Measurements from ENCODE around the gene LPP. TPM values are rescaled to one million over a fixed set of nuclear protein-coding genes. Genes with fewer than 3 reads are reported as not detected.

LPP gene
- total RNA-seq, 1 donor from 2014 or later: 97.4 TPM

DNA sequence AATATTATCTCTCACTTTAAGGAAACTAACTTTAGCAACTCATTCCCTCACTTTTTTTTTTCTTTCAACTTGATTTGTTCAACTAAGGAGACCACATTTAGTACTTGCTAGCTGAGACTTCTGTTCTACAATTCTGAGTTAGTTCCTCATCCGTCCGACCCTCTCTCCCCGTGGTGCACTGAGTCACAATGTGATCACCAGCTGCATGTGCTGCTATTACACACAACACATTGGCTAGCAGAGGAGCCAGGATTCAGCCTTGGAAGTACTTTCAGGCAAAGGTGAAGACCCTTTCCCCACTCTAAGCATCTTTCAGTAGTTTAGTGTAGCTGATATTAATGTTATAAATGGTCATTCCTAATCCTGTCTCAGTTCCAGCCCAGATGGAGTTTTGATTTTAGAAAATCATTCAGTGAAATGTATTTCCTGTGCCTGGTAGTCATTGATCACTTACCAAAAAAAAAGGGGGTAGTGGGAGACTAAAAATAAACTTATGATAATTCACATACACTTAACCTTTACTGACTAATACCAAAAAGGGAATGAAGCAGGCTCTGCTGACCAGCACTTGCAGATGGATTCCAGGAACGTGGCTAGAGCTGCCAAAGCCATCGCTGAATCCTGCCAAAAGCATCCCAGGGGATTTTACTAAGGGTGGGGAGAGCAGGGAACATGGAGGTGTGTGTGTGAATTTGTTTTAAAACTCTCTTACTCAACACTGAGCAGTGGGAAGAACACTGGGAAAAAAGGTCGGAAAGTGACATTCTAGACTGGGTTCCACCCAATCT, 424.8 kb downstream of the LPP start:
- H3K4me1 ChIP-seq: peaks cover 56% of the 10 kb centered on the region
- H3K9me3 ChIP-seq (replicated peaks): no peaks in the 10 kb centered on the region
- intact Hi-C loops (cut with micrococcal nuclease): no loop called here
- H3K27me3 ChIP-seq (ENCODE audit: low read depth): no peaks in the 10 kb centered on the region
- no peaks in the 10 kb centered on the region for H3K36me3 ChIP-seq
- peak overlapping the region; percentile 76 for H3K27ac ChIP-seq (replicated peaks)
- TF ChIP-seq, protein P1, sequence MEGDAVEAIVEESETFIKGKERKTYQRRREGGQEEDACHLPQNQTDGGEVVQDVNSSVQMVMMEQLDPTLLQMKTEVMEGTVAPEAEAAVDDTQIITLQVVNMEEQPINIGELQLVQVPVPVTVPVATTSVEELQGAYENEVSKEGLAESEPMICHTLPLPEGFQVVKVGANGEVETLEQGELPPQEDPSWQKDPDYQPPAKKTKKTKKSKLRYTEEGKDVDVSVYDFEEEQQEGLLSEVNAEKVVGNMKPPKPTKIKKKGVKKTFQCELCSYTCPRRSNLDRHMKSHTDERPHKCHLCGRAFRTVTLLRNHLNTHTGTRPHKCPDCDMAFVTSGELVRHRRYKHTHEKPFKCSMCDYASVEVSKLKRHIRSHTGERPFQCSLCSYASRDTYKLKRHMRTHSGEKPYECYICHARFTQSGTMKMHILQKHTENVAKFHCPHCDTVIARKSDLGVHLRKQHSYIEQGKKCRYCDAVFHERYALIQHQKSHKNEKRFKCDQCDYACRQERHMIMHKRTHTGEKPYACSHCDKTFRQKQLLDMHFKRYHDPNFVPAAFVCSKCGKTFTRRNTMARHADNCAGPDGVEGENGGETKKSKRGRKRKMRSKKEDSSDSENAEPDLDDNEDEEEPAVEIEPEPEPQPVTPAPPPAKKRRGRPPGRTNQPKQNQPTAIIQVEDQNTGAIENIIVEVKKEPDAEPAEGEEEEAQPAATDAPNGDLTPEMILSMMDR (IDR thresholded peaks at IDR 0.05; ENCODE audit: borderline replicate concordance): no peak
- no peak overlapping the region for H3K4me3 ChIP-seq
- peak; percentile 62 for DNase-seq

DNA sequence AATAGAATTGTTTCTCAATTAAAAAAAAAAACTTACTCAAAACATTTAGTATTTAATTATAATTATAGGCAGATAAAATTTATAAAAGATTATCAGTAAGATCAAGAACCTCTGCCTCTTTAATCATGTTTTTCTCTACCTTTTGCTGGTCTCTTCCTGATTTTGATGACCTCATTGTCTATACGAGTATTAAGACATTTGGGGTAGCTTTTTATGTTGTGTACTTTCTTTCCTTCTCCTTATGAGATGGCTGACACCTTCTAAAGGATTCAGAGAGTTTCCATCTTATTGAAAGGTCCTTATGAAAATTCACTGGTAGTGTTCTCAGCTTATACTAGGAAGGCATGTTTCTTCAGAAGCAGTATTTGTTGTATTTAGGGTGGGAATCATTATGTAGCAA, 426.3 kb downstream of the LPP start:
- Histone ChIP-seq H3K27me3 (ENCODE audit: low read depth) (no peaks in the 10 kb centered on the region), H3K27ac (replicated peaks) (peak overlapping the region; percentile 76), H3K9me3 (replicated peaks) (no peaks in the 10 kb centered on the region), H3K4me3 (no peak overlapping the region), H3K4me1 (peaks cover 52% of the 10 kb centered on the region), H3K36me3 (no peaks in the 10 kb centered on the region)
- intact Hi-C loops (cut with micrococcal nuclease): no loop called here
- TF ChIP-seq, protein P1 (IDR thresholded peaks at IDR 0.05; ENCODE audit: borderline replicate concordance): no peak
- DNase-seq: no peak

DNA sequence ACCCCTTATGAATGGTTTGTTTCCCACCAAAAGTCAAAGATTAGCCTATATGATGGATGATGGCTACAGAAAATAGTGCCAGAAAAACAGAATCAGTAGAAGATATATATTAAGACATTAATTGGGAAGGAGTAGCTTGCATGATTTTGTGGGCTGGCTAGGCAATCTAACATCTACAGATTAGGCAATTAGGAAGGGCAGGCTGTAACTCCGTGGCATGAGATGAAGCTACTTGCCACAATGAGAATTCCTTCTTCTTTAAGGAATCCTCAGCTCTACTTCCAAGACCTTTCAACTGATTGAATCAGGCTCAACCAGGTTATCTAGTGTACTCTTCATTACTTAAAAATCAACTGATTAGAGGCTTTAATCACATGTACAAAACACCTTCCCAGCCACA, 426.7 kb downstream of the LPP start:
- Histone ChIP-seq H3K27me3 (ENCODE audit: low read depth) (no peaks in the 10 kb centered on the region), H3K9me3 (replicated peaks) (no peaks in the 10 kb centered on the region), H3K27ac (replicated peaks) (no peak overlapping the region), H3K36me3 (no peaks in the 10 kb centered on the region), H3K4me1 (peaks cover 56% of the 10 kb centered on the region), H3K4me3 (no peak overlapping the region)
- no peak for DNase-seq
- TF ChIP-seq, protein P1 (IDR thresholded peaks at IDR 0.05; ENCODE audit: borderline replicate concordance): no peak
- intact Hi-C loops (cut with micrococcal nuclease): no loop called here

DNA sequence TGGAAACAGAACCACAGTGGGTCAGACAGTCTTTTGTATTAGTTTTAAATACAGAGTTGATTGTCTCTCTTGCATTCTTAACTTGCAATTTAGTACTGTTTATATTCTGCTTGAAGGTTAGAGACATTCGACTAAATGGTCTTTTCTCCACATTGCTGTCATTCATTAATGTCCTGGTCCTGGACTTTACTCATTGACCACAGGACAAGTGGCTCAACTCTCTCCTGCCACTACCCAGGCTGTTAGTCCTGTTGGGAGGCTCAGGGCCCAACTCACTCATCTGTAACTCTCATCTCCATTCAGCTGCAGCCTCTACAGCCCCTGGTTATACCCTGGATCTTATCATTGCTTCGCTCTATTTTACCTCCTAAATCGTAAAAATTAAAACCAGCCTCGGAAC, 427.4 kb downstream of the LPP start:
- Histone ChIP-seq H3K4me1 (peaks cover 57% of the 10 kb centered on the region), H3K27me3 (ENCODE audit: low read depth) (no peaks in the 10 kb centered on the region), H3K36me3 (no peaks in the 10 kb centered on the region), H3K27ac (replicated peaks) (no peak overlapping the region), H3K9me3 (replicated peaks) (no peaks in the 10 kb centered on the region), H3K4me3 (no peak overlapping the region)
- TF ChIP-seq, protein P1 (IDR thresholded peaks at IDR 0.05; ENCODE audit: borderline replicate concordance): no peak
- intact Hi-C loops (cut with micrococcal nuclease): no loop called here
- no peak for DNase-seq

DNA sequence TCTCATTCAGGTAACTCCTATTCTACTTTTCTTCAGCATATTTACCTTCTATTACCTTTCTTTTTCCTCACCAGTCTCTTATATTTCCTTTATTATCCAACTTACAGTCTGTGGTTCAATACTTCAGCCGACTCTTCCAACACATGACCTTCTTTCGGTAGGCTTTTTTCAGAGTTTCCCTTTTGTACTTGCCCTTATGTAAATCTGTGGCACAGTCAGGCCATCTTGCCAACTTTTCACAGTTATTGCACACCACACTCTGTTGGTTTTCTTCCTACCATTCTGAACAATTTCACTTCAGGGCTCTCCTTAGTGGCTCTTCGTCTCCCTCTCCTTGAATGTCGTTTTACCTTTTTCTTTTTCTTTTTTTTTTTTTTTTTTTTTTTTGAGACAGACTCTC, 427.8 kb downstream of the LPP start:
- Histone ChIP-seq H3K4me3 (no peak overlapping the region), H3K36me3 (no peaks in the 10 kb centered on the region), H3K27me3 (ENCODE audit: low read depth) (no peaks in the 10 kb centered on the region), H3K9me3 (replicated peaks) (no peaks in the 10 kb centered on the region), H3K4me1 (peaks cover 55% of the 10 kb centered on the region), H3K27ac (replicated peaks) (no peak overlapping the region)
- intact Hi-C loops (cut with micrococcal nuclease): no loop called here
- no peak for DNase-seq
- TF ChIP-seq, protein P1 (IDR thresholded peaks at IDR 0.05; ENCODE audit: borderline replicate concordance): no peak
